ENCODE results near the gene FHAD1. TPM values are rescaled to one million over a fixed set of nuclear protein-coding genes. Genes with fewer than 3 reads are reported as not detected.
A peak's percentile ranks its signal among the peaks of the same experiment; 100 is the strongest.

Gene FHAD1
- total RNA-seq, 1 experiment from 2014 or later = not detected

DNA sequence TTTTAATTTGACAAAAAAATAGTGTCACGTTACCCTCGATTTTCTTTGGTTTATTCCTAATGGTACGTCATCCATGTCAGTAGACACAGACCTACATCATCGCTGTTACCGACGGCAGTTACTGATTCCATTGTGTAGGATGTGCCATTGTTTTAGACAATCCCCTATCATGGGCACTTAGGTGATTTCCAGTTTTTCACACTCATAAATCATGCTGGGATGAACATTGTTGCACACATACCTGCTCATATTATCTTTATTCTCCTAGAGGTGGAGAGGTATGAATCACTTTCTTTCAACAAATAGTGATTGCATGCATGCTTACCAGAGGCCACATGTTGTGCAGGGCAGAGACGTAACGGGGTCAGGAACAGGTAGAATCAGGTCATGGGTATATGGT lies 83.0 kb downstream of the FHAD1 start:
- peak; percentile 45 for DNase-seq (ENCODE audit: unreplicated experiment)
- Mint-ChIP-seq H3K27me3 (ENCODE audit: insufficient read depth, unreplicated experiment) (peaks cover 11% of the 10 kb centered on the region), H3K9me3 (ENCODE audit: unreplicated experiment) (no peaks in the 10 kb centered on the region), H3K27ac (ENCODE audit: low read depth, unreplicated experiment) (no peak overlapping the region), H3K36me3 (ENCODE audit: insufficient read depth, unreplicated experiment) (peaks cover 4% of the 10 kb centered on the region), H3K4me1 (ENCODE audit: insufficient read depth, unreplicated experiment) (no peaks in the 10 kb centered on the region), H3K4me3 (ENCODE audit: unreplicated experiment) (no peak overlapping the region)
- CTCF ChIA-PET = interaction anchor here (1.0 kb wide), 1 partner anchor 102 kb away, joined by 4 read pairs; no protein-coding TSS in a partner anchor
- no TSS peak for BruUV-seq (replicated peaks)
- POLR2A ChIA-PET = interaction anchor here (0.6 to 0.7 kb wide), 2 partner anchors 71 to 174 kb away, joined by 3 read pairs; no protein-coding TSS in a partner anchor
- intact Hi-C loops (cut with micrococcal nuclease) = no loop called here
- TF ChIP-seq CTCF (IDR thresholded peaks at IDR 0.05; ENCODE audit: unreplicated experiment) = no peak

GRCh38 chr1:15331180-15331579 lies 84.2 kb downstream of the FHAD1 start:
- Mint-ChIP-seq H3K9me3 (ENCODE audit: unreplicated experiment) (no peaks in the 10 kb centered on the region), H3K4me1 (ENCODE audit: insufficient read depth, unreplicated experiment) (no peaks in the 10 kb centered on the region), H3K4me3 (ENCODE audit: unreplicated experiment) (no peak overlapping the region), H3K27me3 (ENCODE audit: insufficient read depth, unreplicated experiment) (peaks cover 11% of the 10 kb centered on the region), H3K27ac (ENCODE audit: low read depth, unreplicated experiment) (no peak overlapping the region), H3K36me3 (ENCODE audit: insufficient read depth, unreplicated experiment) (peaks cover 4% of the 10 kb centered on the region)
- no TSS peak for BruUV-seq (replicated peaks)
- ChIA-PET POLR2A (no interaction called here), CTCF (interaction anchor here (0.5 to 4.4 kb wide), 2 partner anchors 7 to 93 kb away, joined by 3 to 31 read pairs; no protein-coding TSS in a partner anchor)
- DNase-seq (ENCODE audit: unreplicated experiment) = no peak
- no peak for TF ChIP-seq CTCF (IDR thresholded peaks at IDR 0.05; ENCODE audit: unreplicated experiment)
- intact Hi-C loops (cut with micrococcal nuclease) = no loop called here

- H3K4me3 Mint-ChIP-seq (ENCODE audit: unreplicated experiment) = no peak overlapping the region
- peaks cover 11% of the 10 kb centered on the region for H3K27me3 Mint-ChIP-seq (ENCODE audit: insufficient read depth, unreplicated experiment)
- no peak for DNase-seq (ENCODE audit: unreplicated experiment)
- intact Hi-C loops (cut with micrococcal nuclease) = no loop called here
- CTCF ChIA-PET = interaction anchor here (4.4 kb wide), 1 partner anchor 8 kb away, joined by 31 read pairs; no protein-coding TSS in a partner anchor
- H3K36me3 Mint-ChIP-seq (ENCODE audit: insufficient read depth, unreplicated experiment) = peaks cover 4% of the 10 kb centered on the region
- H3K4me1 Mint-ChIP-seq (ENCODE audit: insufficient read depth, unreplicated experiment) = no peaks in the 10 kb centered on the region
- no peak overlapping the region for H3K27ac Mint-ChIP-seq (ENCODE audit: low read depth, unreplicated experiment)
- no peak for TF ChIP-seq CTCF (IDR thresholded peaks at IDR 0.05; ENCODE audit: unreplicated experiment)
- BruUV-seq (replicated peaks) = no TSS peak
- POLR2A ChIA-PET = interaction anchor here (1.4 kb wide), 1 partner anchor 8 kb away, joined by 4 read pairs; no protein-coding TSS in a partner anchor
- H3K9me3 Mint-ChIP-seq (ENCODE audit: unreplicated experiment) = no peaks in the 10 kb centered on the region
Observed at GRCh38 chr1:15331734-15332133, 84.7 kb downstream of the FHAD1 start.

DNA sequence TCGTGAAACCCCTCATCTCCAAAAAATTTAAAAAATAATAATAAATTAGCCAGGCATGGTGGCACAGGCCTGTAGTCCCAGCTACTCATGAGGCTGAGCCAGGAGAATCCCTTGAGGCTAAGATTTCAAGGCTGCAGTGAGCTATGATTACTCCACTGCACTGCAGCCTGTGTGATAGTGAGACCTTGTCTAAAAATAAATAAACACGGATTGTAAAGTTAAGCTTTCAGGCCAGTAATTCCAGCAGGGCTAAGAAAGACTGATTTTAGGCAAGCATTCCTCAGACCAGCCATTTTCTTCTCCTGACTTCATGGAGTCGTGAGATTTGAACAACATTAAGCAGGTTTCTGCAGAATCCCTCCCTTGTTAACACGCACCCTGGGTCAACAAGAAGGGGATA lies 85.5 kb downstream of the FHAD1 start:
- intact Hi-C loops (cut with micrococcal nuclease) = no loop called here
- no peak overlapping the region for H3K4me3 Mint-ChIP-seq (ENCODE audit: unreplicated experiment)
- H3K27me3 Mint-ChIP-seq (ENCODE audit: insufficient read depth, unreplicated experiment) = peaks cover 11% of the 10 kb centered on the region
- no peaks in the 10 kb centered on the region for H3K9me3 Mint-ChIP-seq (ENCODE audit: unreplicated experiment)
- DNase-seq (ENCODE audit: unreplicated experiment) = no peak
- H3K27ac Mint-ChIP-seq (ENCODE audit: low read depth, unreplicated experiment) = no peak overlapping the region
- peaks cover 4% of the 10 kb centered on the region for H3K36me3 Mint-ChIP-seq (ENCODE audit: insufficient read depth, unreplicated experiment)
- H3K4me1 Mint-ChIP-seq (ENCODE audit: insufficient read depth, unreplicated experiment) = peaks cover 6% of the 10 kb centered on the region
- no peak for TF ChIP-seq CTCF (IDR thresholded peaks at IDR 0.05; ENCODE audit: unreplicated experiment)
- ChIA-PET CTCF (interaction anchor here (4.4 kb wide), 1 partner anchor 8 kb away, joined by 31 read pairs; no protein-coding TSS in a partner anchor), POLR2A (interaction anchor here (0.6 to 1.4 kb wide), 2 partner anchors 9 to 80 kb away, joined by 4 read pairs; no protein-coding TSS in a partner anchor)
- no TSS peak for BruUV-seq (replicated peaks)

All from MCF 10A (cell line).